Chondrocyte (in vitro differentiated cells): ENCODE data around the gene CLHC1. TPM values are rescaled to one million over a fixed set of nuclear protein-coding genes. Genes with fewer than 3 reads are reported as not detected.
"Not testable (repeated sequence)": the region's sequence is repeated elsewhere in the genome, so short reads cannot be mapped to it uniquely, and the experiment has no call there.

Source experiments
- DNase-seq: peaks from one replicate; pipeline ENCODE4 v3.0.0; 2021; ENCODE audit warnings: mixed read lengths, low spot score
- H3K27ac Mint-ChIP-seq: one replicate; pipeline ENCODE4 v1.8.0; 2021; ENCODE audit warnings: mild to moderate bottlenecking, moderate library complexity, mixed read lengths; ENCODE audit not compliant: unreplicated experiment
- H3K27me3 Mint-ChIP-seq: 2 replicates; pipeline ENCODE4 v1.8.0; 2021; ENCODE audit warnings: low read depth, mixed read lengths
- H3K36me3 Mint-ChIP-seq: 2 replicates; pipeline ENCODE4 v1.8.0; 2021; ENCODE audit warnings: low read depth, mixed read lengths
- H3K4me1 Mint-ChIP-seq: 2 replicates; pipeline ENCODE4 v1.8.0; 2021; ENCODE audit warnings: low read depth, mild to moderate bottlenecking, mixed read lengths
- H3K4me3 Mint-ChIP-seq: one replicate; pipeline ENCODE4 v1.8.0; 2021; ENCODE audit warnings: mild to moderate bottlenecking, moderate library complexity, mixed read lengths; ENCODE audit not compliant: unreplicated experiment
- H3K9me3 Mint-ChIP-seq: 2 replicates; pipeline ENCODE4 v1.8.0; 2021; ENCODE audit warnings: low read depth, mixed read lengths
- total RNA-seq: library from RNA; stranded (reverse); gene quantifications from 3 replicates; pipeline ENCODE4 v1.2.1, GENCODE V29; 2021
- TF ChIP-seq, protein P1 (sequence below): fragments of 200-600 bp; sonication (generic); IDR thresholded peaks from 2 replicates; pipeline ENCODE4 v1.5.0; 2021; ENCODE audit warnings: antibody characterized with exemption, mild to moderate bottlenecking, moderate library complexity

CLHC1 gene
- total RNA-seq, 1 donor from 2014 or later = 16.5 TPM

GRCh38 chr2:55148269-55148668, 83.8 kb downstream of the CLHC1 start:
- Mint-ChIP-seq H3K27ac (no peak overlapping the region), H3K4me1 (peaks cover 22% of the 10 kb centered on the region), H3K36me3 (no peaks in the 10 kb centered on the region), H3K9me3 (no peaks in the 10 kb centered on the region), H3K4me3 (no peak overlapping the region), H3K27me3 (no peaks in the 10 kb centered on the region)
- TF ChIP-seq, protein P1, sequence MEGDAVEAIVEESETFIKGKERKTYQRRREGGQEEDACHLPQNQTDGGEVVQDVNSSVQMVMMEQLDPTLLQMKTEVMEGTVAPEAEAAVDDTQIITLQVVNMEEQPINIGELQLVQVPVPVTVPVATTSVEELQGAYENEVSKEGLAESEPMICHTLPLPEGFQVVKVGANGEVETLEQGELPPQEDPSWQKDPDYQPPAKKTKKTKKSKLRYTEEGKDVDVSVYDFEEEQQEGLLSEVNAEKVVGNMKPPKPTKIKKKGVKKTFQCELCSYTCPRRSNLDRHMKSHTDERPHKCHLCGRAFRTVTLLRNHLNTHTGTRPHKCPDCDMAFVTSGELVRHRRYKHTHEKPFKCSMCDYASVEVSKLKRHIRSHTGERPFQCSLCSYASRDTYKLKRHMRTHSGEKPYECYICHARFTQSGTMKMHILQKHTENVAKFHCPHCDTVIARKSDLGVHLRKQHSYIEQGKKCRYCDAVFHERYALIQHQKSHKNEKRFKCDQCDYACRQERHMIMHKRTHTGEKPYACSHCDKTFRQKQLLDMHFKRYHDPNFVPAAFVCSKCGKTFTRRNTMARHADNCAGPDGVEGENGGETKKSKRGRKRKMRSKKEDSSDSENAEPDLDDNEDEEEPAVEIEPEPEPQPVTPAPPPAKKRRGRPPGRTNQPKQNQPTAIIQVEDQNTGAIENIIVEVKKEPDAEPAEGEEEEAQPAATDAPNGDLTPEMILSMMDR = no peak
- no peak for DNase-seq

DNA sequence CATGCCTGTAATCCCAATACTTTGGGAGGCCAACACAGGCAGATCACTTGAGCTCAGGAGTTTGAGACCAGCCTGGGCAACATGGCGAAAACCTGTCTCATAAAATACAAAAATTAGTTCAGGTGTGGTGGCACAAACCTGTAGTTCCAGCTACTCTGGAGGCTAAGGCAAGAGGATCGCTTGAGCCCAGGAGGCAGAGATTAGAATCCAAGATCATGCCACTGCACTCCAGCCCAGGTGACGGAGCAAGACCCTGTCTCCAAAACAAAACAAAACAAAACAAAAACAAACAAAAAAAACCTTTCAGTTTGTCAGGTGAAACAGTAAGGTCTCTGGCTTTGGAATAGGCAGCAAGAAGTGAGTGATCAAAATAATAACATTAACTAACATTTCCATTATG, 84.6 kb downstream of the CLHC1 start:
- TF ChIP-seq, protein P1 = no peak
- Mint-ChIP-seq H3K4me3 (no peak overlapping the region), H3K27ac (no peak overlapping the region), H3K36me3 (no peaks in the 10 kb centered on the region), H3K9me3 (no peaks in the 10 kb centered on the region), H3K4me1 (peaks cover 18% of the 10 kb centered on the region), H3K27me3 (no peaks in the 10 kb centered on the region)
- DNase-seq = no peak

DNA sequence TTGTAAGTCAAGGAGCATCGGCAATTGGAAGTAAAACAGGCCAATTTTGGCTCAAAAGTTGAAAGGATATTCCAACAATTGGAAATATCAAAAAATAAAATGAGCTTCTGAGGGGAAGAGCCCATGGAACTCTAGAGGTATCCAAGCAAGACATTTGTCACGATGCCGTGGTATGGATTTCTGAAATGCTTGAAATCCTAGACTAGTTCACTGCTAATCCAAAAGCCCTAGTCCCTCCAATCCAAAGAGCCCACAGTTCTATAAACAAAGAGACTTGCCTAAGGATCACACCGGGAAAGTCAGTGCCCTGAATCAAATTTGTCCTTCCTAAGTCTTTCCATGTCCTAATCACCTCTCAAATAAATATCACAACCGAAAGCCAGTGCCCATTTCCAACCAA, 85.1 kb downstream of the CLHC1 start:
- Mint-ChIP-seq H3K27me3 (no peaks in the 10 kb centered on the region), H3K9me3 (no peaks in the 10 kb centered on the region), H3K4me1 (peaks cover 17% of the 10 kb centered on the region), H3K36me3 (no peaks in the 10 kb centered on the region), H3K27ac (no peak overlapping the region), H3K4me3 (no peak overlapping the region)
- TF ChIP-seq, protein P1 = no peak
- DNase-seq = no peak

GRCh38 chr2:55146263-55146662, 85.8 kb downstream of the CLHC1 start:
- TF ChIP-seq, protein P1 = no peak
- no peaks in the 10 kb centered on the region for H3K9me3 Mint-ChIP-seq
- no peak overlapping the region for H3K4me3 Mint-ChIP-seq
- no peaks in the 10 kb centered on the region for H3K27me3 Mint-ChIP-seq
- no peaks in the 10 kb centered on the region for H3K36me3 Mint-ChIP-seq
- no peak for DNase-seq
- H3K4me1 Mint-ChIP-seq = peaks cover 12% of the 10 kb centered on the region
- H3K27ac Mint-ChIP-seq = no peak overlapping the region

DNA sequence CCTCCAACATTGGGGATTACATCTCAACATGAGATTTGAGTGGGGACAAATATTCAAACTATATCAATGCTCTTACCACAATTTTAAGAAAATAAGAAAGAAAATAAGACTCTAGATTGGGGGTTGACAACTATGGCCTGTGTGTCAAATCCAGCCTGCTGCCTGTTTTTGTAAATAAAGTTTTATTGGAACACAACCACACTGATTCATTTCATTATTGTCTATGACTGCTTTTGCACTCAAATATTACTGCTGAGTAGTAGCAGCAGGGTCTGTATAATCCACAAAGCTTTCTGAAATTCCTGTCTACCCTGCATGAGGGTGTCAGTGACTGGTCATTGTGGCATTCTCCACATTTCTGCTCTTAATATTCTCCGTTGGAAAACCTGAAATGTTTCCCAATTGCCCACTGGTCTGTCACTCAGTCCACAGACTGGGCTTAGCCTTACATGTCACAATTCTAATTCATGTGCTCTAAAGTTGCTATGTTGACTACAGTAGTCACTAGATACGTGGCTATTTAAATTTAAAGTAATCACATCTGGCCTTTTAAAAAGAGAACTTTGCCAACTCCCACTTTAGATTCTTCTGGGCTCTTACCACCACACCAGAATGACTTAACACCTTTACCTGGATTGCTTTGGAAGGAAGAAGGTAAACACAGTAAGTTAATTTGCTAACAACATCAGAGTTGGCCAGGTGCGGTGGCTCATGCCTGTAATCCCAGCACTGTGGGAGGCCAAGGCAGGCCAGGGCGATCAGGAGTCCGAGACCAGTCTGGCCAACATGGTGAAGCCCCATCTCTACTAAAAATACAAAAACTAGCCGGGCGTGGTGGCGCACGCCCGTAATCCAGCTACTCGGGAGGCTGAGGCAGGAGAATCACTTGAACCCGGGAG, 86.9 kb downstream of the CLHC1 start:
- Mint-ChIP-seq H3K27me3 (no peaks in the 10 kb centered on the region), H3K4me3 (no peak overlapping the region), H3K27ac (no peak overlapping the region), H3K9me3 (no peaks in the 10 kb centered on the region), H3K36me3 (no peaks in the 10 kb centered on the region), H3K4me1 (peaks cover 9% of the 10 kb centered on the region)
- TF ChIP-seq, protein P1 = no peak
- DNase-seq = no peak

DNA sequence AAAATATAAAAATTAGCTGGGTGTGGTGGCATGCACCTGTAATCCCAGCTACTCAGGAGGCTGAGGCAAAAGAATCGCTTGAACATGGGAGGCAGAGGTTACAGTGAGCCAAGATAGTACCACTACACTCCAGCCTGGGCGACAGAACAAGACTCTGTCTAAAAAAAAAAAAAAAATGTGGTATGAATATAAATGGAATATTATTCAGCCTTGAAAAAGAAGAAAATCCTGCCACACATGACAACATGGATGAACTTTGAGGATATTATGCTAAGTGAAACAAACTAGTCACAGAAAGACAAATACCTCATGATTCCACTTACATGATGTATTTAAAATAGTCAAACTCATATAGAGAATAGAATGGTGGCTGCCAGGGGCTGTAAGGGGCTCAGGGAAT, 88.4 kb downstream of the CLHC1 start:
- H3K4me3 Mint-ChIP-seq, H3K4me1 Mint-ChIP-seq, H3K27ac Mint-ChIP-seq, H3K27me3 Mint-ChIP-seq, DNase-seq, H3K36me3 Mint-ChIP-seq, H3K9me3 Mint-ChIP-seq: not testable (repeated sequence)
